ENCODE results near the gene NDUFB3. TPM values are rescaled to one million over a fixed set of nuclear protein-coding genes. Genes with fewer than 3 reads are reported as not detected.
A peak's percentile ranks its signal among the peaks of the same experiment; 100 is the strongest.
"Not testable (repeated sequence)": the region's sequence is repeated elsewhere in the genome, so short reads cannot be mapped to it uniquely, and the experiment has no call there.

NDUFB3 gene
- total RNA-seq, 1 donor from 2014 or later: 96.0 TPM

DNA sequence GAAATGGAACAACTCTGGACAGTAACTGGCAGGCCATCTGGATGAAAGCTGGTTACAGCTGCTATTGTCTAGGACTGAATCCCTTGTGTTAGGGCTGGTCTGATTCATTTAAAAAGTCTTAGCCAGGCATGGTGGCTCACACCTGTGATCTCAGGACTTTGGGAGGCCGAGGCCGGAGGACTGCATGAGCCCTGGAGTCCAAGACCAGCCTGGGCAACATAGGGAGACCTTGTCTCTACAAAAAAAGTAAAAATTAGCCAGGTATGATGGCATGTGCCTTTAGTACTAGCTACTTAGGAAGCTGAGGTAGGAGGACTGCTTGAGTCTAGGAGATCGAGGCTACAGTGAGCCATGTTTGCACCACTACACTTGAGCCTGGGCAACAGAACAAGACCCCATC, 28.7 kb downstream of the NDUFB3 start:
- ATAC-seq: no peak

DNA sequence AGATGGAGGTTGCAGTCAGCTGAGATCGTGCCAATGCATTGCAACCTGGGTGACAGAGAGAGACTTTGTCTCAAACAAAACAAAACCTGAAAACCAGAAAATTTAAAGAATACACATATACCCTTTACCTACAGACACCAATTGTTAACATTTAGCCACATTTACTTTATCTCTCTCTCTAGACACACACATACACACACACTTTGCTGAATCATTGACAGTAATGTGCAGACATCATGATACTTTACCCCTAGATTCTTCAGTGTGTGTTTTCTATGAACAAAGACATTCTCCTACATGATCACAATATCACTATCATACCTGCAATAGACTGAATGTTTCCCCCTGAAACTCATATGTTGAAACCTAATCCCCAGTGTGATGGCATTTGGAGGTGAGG, 34.0 kb downstream of the NDUFB3 start:
- no peak for ATAC-seq

DNA sequence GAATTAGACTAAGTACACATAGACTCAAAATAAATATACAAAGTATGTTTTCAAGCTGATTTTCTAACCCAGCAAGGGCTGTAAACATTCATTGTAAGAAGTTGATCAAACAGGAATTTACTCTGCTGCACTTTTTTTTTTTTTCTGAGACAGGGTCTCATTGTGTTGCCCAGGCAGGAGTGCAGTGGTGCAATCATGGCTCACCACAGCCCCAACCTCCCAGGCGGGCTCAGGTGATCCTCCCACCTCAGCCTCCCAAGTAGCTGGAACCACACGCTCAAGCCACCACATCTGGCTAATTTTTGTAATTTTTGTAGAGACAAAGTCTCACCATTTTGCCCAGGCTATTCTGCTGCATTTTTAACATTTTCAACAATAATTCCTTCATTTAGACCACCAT, 35.8 kb downstream of the NDUFB3 start:
- no peak for ATAC-seq

DNA sequence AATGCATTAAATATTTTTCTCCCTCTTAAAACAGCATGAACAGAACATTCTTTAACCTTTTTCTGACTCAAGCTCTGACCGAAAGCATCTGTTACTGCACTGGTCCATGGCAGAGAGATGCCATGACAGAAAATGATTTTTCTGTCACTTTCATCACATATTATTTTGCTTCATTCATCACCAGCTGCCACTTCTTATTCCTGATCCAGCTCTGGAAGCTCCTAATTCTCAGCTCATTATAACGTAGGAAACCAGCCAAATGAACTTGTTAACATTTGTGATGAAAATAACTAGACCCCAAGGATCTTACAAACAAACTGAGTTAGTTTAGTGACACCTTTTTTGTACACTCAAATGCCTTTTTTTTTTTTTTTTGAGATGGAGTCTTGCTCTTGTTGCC, 36.5 kb downstream of the NDUFB3 start:
- ATAC-seq: no peak

DNA sequence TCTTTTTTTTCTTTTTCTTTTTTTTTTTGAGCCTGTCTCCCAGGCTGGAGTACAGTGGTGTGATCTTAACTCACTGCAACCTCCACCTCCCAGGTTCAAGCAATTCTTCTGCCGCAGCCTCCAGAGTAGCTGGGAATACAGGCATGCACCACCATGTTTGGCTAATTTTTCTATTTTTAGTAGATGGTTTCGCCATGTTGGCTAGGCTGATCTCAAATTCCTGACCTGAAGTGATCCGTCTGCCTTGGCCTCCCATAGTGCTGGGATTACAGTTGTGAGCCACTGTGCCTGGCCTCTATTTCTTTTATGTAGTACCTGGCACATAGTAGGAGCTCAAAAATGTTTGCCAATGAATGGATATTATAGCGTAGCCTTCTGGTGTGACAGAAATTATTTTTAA, 37.4 kb downstream of the NDUFB3 start:
- ATAC-seq: no peak

DNA sequence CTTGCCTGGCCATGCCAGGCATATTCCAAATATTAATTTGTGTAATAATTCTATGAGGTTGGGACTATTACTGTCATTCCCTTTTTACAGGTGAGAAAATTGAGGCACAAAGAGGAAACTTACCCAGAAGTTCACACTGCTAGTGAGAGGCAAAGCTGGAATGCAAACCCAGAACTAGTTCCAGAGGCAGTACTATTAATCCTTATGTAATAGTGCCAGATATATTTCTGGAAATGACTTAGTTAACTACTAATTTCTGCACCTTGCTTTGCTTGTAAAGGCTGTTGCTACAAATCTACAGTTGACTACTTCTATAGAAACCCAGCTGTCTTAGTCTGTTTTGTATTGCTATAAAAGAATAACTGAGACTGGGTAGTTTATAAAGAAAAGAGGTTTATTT, 38.8 kb downstream of the NDUFB3 start:
- ATAC-seq: no peak

DNA sequence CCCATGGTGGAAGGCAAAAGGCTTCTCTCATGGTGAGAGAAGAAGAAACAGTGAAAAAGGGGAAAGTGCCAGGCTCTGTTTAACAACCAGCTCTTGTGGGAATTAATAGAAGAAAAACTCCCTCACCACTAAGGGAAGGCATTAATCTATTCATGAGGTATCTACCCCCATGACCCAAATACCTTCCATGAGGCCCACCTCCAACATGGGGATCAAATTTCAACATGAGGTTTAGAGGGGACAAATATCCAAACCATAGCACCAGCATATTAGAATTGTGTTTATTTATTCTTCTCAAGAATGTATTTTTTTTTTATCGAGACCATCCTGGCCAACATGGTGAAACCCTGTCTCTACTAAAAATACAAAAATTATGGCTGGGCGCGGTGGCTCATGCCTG, 39.3 kb downstream of the NDUFB3 start:
- ATAC-seq: no peak

DNA sequence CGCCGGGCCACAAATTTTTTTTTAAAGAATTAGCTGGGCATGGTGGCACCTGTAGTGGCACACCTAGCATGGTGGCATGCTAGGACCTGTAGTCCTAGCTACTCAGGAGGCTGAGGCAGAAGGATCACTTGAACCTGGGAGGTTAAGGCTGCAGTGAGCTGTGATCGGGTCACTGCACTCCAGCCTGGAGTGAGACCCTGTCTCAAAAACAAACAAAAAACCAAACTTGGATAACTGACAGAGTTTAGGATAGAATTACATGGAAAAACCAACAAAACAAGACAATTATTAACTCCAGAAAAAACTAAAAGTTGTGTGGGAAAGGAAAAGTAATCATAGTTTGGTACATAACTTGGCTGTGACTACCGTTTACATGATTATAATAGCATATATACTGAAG, 42.5 kb downstream of the NDUFB3 start:
- no peak for ATAC-seq

DNA sequence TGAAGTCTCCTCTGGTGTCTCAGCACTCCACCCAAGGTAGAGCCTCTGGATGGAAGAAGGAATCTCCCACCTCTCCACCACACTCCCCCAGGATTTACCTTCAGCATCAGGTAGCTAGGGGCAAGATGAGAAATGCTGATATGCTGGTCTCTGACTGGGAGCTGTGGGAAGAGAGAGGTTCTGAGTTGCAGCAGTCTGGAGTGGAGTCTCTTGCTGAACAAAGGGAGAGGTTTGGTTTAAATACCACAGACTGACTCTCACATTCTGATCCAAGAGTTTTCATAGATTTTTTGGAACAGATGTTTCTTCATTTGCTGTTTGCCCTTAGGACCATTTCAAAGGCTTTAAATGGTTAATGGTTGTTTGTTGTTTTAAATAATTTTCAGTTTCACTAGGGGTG, 43.0 kb downstream of the NDUFB3 start:
- ATAC-seq: no peak

DNA sequence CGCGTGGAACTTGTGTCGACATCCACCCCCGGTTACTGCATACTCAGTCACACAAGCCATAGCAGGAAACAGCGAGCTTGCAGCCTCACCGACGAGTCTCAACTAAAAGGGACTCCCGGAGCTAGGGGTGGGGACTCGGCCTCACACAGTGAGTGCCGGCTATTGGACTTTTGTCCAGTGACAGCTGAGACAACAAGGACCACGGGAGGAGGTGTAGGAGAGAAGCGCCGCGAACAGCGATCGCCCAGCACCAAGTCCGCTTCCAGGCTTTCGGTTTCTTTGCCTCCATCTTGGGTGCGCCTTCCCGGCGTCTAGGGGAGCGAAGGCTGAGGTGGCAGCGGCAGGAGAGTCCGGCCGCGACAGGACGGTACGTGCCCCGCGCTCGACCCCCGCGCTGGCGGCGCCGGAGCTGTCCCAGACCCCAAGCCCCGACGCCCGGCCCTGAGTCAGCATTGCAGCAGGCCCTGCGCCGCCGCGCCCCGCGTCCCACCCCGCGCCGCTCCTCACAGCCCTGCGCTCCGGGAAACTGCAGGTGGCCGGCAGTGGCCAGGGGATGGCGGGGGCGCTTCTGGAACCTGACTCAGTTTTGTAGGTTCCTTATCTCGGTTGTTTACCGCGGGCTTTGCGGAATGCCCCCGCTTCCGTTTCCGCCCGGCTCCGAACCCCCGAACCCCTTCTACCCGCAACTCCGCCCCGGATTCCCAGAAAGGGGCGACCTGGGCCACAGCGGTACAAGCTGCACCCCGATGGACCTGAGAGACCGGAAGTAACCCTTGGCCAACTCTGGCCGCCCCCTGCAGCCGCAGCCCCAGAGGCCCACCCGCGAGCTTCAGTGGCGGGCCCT, 44.5 kb downstream of the NDUFB3 start, which contains the start of gene CFLAR:
Gene CFLAR, plus strand, starts transcription at position 50 of the 844 bp plus-strand sequence. CDS start 13,702 bp downstream, outside the sequence.
- peak; percentile 59 for ATAC-seq

DNA sequence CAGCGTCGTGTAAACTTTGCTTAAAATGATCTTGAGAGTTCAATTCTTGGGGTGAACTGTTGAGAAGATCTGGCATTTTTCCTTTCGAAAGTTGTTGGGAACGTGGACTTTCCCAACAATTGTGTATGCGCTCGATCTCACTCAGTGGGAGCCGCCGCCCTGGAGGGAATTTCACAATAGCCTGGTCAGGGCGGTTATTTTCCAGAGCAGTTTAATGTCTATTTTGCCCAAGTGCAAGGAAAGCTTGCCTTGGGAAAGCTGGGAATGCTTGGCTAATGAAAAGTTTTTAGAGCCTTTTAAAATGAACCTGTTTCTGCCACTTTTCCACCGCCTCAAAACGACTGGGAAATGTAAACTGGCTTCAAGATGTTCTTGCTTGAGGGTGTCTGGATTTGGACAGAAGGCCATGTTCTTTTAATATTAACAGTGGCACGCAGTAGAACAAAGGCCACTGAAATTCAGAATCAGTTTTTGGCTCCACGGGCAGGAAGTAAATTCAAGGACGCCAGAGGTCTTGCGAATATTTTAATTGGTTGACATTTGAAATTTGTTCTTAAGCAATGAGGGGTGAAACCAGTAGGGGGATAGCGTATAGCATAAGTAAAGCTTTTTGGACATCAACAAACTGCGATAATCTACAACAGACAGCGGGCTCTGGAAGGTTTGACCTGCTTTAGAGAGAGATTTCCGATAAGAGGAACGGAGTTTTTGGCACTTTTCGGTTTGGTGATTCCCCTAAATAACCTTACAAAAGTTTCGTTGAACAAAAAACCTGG, 45.3 kb downstream of the NDUFB3 start:
- ATAC-seq: peak; percentile 31

DNA sequence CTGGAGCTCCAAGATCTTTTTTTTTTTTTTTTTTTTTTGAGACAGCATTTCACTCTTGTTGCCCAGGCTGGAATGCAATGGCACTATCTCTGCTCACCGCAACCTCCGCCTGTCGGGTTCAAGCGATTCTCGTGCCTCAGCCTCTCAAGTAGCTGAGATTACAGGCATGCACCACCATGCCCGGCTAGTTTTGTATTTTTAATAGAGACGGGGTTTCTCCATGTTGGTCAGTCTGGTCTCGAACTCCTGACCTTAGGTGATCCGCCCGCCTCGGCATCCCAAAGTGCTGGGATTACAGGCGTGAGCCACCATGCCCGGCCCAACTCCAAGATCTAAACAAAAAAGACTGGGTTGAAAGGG, 45.9 kb downstream of the NDUFB3 start:
- not testable (repeated sequence) for ATAC-seq

DNA sequence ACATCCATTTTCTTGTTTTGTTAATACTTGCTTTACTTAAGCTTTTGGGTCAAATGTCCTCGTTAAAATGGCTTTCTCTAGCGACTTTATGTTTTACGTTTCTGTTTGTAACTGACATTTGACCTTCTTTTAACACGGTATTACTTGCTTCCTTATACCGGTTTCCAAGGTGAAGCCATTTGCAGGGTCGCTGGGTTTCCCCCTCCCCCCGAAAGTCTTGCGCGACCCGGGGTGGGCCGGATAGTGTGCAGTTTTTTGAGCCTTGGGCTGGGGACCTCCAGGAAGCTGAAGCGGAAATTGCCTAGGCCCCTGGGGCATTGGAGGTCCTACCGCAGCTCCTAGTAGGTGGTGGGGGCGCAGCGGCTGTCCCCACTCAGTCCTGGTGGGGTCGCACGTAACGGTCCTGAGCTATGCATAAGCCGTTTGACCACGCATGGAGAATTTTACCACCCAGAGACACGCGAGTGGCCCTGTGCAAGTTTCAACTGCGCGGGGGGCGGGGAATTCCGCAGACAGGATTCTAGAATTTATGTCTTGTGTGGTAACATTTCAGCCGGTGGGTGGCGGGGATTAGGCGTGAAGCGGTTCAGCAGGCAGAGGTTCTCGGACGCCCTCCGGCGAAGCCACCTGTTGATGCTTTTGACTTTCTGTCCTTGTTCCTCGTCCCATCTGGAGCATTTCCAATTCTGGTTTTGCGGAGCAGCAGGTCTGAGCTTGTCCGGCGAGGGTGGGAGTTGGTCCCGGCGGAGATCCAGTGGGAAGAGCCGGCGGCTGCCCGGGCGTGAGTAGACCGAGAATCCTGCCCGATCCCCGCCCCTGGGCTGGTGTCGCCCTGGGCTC, 46.5 kb downstream of the NDUFB3 start:
- ATAC-seq: peak; percentile 68

DNA sequence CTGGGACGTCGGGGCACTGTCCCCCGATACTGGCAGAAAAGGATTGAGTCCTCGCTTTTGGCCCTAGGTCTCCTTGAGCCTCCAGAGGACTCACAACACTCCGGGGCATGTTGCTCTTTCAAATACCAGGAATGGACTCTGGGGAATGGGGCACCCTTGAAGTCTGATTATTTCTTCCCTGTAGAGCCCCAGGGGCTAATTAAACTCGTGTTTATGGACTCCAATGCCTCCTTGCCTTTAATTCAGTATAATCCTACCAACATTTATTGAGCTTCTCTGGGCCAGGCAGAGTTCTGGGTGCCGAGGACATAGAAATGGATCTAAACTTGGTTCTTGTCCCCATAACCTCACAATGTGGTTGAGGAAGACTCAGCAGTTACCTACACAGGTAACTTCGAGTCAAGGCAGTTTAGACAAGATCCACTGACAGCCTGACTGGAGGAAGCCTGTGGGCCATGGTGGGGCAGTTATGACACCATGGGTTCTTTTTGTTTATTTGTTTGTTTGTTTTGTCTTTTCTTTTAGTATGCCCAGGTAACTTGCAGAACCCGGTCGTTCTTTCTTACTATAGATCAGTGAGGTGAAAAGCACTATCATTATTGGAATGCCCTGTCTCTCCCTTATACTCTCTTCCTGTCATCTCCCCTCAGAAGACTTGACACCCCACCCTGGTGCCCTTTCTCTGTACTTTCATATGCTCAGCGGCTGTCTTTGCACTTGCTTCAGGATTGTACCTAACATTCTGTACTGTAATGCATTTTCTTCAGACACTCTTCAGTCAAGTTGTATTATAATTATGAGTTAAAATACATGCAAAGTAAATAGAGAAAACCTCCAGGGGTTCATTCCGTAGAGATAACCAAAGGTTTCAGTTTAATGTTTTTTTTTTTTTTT, 47.4 kb downstream of the NDUFB3 start:
- no peak for ATAC-seq

DNA sequence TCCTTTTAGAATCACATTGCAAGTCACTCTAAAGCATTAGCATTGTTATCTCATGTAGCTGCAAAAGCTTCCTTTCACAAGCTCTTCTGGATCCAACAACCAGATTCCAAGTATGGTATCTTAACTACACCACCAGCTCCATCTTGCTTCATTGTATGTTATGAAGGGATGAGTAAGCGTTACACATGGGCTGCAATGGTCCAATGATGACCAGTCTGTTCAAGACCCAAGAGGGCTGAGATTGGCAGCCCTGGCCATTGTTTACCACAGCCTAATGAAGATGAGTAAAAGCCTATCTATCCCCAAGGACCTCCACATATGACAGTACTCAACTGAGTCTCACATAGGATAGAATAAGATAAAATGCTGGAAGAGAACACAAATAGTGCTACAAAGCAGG, 50.5 kb downstream of the NDUFB3 start:
- no peak for ATAC-seq

DNA sequence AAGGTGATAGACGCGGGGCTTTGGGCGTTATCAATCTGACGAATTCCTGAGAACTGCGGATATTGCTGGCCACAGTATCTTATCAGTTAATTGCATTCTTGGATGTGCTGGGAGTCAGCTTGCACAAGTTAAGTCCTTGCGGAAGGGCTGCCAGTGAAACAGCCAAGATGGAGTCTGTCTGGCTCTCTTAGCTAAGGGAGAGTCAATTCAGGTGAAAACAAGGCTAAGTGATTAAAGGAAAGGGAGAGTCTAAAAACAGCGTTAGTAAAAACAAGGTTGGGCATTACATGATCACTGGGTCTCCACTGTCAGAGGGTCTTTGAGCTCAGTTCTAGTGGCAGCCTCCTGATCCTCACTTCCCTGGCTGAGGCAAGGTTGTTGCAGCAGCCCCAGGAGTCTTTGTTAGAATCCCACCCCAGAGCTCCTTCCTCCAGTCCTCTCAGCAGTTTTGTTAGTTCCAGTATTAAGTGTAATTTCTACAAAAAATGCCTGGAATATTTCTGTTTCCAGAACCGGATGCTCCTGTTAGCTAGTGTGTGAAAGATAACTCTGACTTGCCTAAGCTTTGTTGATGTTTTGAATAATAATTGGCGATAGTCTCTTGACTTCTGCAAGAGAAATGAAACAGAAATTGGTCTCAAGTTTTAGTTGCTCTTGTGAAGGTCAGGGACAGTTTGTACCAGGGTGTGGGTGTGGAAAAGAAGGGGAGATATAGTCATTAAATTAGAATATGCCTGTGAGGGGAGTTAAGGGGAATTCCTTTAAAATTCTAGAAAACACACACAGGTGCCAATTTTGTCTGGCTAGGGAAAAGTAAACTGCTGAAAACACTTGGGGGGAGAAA, 54.7 kb downstream of the NDUFB3 start:
- no peak for ATAC-seq

DNA sequence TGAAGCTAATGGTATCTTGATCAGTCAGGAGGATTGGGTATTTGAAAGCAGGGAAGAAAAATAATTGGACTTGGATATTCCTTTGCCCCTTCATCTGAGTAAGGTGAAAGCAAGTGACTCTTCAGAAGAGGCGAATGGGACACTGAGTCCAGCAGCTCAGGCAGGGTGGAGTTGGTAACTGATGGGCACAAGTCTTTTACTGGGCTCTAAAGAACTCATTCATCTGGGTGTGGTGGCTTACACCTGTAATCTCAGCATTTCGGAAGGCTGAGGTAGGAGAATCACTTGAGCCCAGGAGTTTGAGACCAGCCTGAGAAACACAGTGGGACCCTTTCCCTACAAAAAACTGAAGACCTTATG, 55.3 kb downstream of the NDUFB3 start:
- peak; percentile 30 for ATAC-seq

DNA sequence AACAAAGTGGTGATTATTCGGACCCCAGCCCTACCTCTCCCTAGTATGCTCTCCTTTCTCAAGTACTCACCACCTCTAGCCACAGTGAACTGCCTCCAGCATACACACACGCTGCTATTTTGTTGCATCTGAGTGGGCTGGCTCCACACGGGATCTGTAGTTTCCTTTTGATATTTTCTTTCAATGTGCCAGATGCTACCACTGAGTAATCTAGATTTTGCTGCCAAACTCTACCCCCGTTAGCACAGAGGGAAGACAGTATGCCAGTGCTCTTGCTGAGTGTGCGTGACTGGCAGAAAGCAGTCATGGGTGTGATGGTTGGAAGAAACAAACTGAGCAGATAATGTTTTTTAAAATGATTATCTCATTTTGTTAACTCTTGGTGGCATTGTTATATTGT, 55.8 kb downstream of the NDUFB3 start:
- peak; percentile 20 for ATAC-seq

DNA sequence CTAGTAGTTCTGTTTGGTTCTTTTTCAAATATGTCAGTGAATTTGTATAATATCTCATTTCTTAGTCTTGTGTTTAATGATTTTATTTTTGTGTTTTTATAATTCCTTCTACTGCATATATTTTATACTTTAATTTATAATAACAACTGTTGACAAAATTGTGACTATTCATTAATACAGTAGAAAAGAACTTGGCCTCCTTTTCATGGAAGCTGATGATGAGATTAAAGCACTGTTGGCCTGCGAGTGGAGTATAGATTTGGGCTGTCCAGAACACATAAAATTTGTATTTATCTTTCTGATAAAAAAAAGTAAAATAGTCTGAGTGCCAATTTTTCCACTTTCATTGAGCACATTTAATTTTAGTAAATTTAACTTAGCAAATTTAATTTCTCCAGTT, 56.2 kb downstream of the NDUFB3 start:
- ATAC-seq: no peak

DNA sequence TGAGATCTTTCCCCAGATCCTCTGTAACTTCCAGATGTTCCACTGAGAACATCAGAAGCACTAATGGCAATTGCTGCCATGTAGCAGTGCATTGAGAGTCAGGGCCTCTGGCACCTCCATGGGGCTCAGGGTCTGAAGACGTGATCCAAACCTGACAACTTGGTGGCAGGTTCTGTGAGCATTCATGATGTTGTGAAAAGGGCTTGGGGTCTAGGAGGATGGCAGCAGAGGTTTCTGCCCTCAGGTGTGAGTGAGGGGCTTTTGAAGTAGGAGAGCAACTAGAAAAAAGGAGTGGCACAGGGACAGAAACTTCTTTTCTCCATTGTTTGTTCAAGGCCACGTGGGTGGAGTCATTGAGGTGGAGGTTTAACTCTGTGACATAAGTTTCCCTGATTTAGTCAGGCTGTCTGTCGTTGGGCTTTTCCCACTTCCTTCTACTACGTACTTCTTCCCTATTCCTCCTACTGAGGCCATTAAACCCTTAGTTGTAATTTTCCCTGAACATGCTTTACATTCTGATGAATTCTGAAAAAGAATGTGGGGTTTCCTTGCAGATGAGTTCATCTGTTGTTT, 57.2 kb downstream of the NDUFB3 start:
- ATAC-seq: peak; percentile 77

Data from esophagus mucosa (tissue), 1 donor.